CD14-positive monocyte (primary cell): ENCODE data around the gene LAMP1. TPM values are rescaled to one million over a fixed set of nuclear protein-coding genes. Genes with fewer than 3 reads are reported as not detected.
"Not testable (repeated sequence)": the region's sequence is repeated elsewhere in the genome, so short reads cannot be mapped to it uniquely, and the experiment has no call there.

Source experiments
- DNase-seq, 3 donors: peaks; one replicate each; pipeline ENCODE4 v3.0.0-alpha.2; 2011 to 2022
- H2AFZ ChIP-seq: 2 replicates; pipeline ENCODE4 v1.6.0; 2012; ENCODE audit warnings: mild to moderate bottlenecking, low read depth, low read length, inconsistent platforms; ENCODE audit not compliant: insufficient read depth, poor library complexity, severe bottlenecking
- H3K27ac ChIP-seq, 2 donors: 1 replicate in 1 of 2; 2 replicates in 1 of 2; pipeline ENCODE4 v1.5.1; 2012 to 2013; ENCODE audit warnings: low read length in 2 of 2, control low read depth in 1 of 2, inconsistent platforms in 1 of 2, low read depth in 1 of 2, mild to moderate bottlenecking in 1 of 2
- H3K27me3 ChIP-seq, 2 donors: one replicate each; pipeline versions ENCODE4 v1.6.0 to v1.6.1; 2011 to 2013; ENCODE audit warnings: low read length in 2 of 2; ENCODE audit not compliant: control insufficient read depth in 2 of 2, insufficient read depth in 2 of 2
- H3K36me3 ChIP-seq, 2 donors: replicated peaks in 1 of 2; 1 replicate in 1 of 2; 2 replicates in 1 of 2; pipeline versions ENCODE4 v1.5.1 to v1.6.1; 2012 to 2013; ENCODE audit warnings: low read length in 2 of 2, control low read depth in 1 of 2, inconsistent platforms in 1 of 2, mild to moderate bottlenecking in 1 of 2; ENCODE audit not compliant: insufficient read depth in 2 of 2, control insufficient read depth in 1 of 2
- H3K4me1 ChIP-seq, 2 donors: 1 replicate in 1 of 2; 2 replicates in 1 of 2; pipeline versions ENCODE4 v1.5.1 to v1.6.1; 2012 to 2013; ENCODE audit warnings: low read length in 2 of 2, control low read depth in 1 of 2, inconsistent platforms in 1 of 2, mild to moderate bottlenecking in 1 of 2, moderate library complexity in 1 of 2; ENCODE audit not compliant: insufficient read depth in 2 of 2, control insufficient read depth in 1 of 2
- H3K4me2 ChIP-seq: replicated peaks from 2 replicates; pipeline ENCODE3; 2012; ENCODE audit warnings: low read length, moderate library complexity, mild to moderate bottlenecking; ENCODE audit not compliant: poor library complexity, severe bottlenecking; ENCODE audit errors: extremely low read depth
- H3K4me3 ChIP-seq, 3 experiments: fragments of 200-600 bp in 1 of 3; sonication (generic) in 1 of 3; replicated peaks in 1 of 3; 1 replicate in 2 of 3; 2 replicates in 1 of 3; pipeline ENCODE4 v1.5.1; 2011 to 2013; ENCODE audit warnings: low read length in 3 of 3, mild to moderate bottlenecking in 3 of 3, control low read depth in 2 of 3, low read depth in 2 of 3, inconsistent platforms in 1 of 3, moderate library complexity in 1 of 3
- H3K79me2 ChIP-seq: 2 replicates; pipeline ENCODE4 v1.6.0; 2012; ENCODE audit warnings: mild to moderate bottlenecking, control low read depth, inconsistent platforms, low read length, moderate library complexity; ENCODE audit not compliant: insufficient read depth
- H3K9ac ChIP-seq: 2 replicates; pipeline ENCODE4 v1.6.0; 2017; ENCODE audit warnings: low read length, mild to moderate bottlenecking; ENCODE audit not compliant: insufficient read depth, poor library complexity, severe bottlenecking
- H3K9me3 ChIP-seq, 2 donors: replicated peaks in 1 of 2; 1 replicate in 1 of 2; 2 replicates in 1 of 2; pipeline versions ENCODE4 v1.5.1 to v1.6.1; 2012 to 2013; ENCODE audit warnings: low read length in 2 of 2, control low read depth in 1 of 2; ENCODE audit not compliant: control insufficient read depth in 1 of 2, insufficient read depth in 1 of 2
- H4K20me1 ChIP-seq: 2 replicates; pipeline ENCODE4 v1.6.0; 2012; ENCODE audit warnings: mild to moderate bottlenecking, low read length, control low read depth, moderate library complexity; ENCODE audit not compliant: insufficient read depth
- H3K27ac Mint-ChIP-seq, 7 donors: one replicate each; pipeline ENCODE4 v1.8.0; 2020; ENCODE audit warnings: mild to moderate bottlenecking in 7 of 7, mixed read lengths in 7 of 7, moderate library complexity in 6 of 7, inconsistent platforms in 2 of 7
- H3K27me3 Mint-ChIP-seq, 3 donors: one replicate each; pipeline ENCODE4 v1.8.0; 2021 to 2022; ENCODE audit warnings: low read depth in 3 of 3, mild to moderate bottlenecking in 3 of 3, mixed read lengths in 3 of 3, moderate library complexity in 3 of 3, inconsistent platforms in 1 of 3
- H3K36me3 Mint-ChIP-seq, 2 donors: one replicate each; pipeline ENCODE4 v1.8.0; 2020; ENCODE audit warnings: mixed read lengths in 2 of 2, inconsistent platforms in 1 of 2, mild to moderate bottlenecking in 1 of 2
- H3K4me1 Mint-ChIP-seq: one replicate; pipeline ENCODE4 v1.8.0; 2020; ENCODE audit warnings: mild to moderate bottlenecking, mixed read lengths
- H3K4me3 Mint-ChIP-seq, 2 donors: one replicate each; pipeline ENCODE4 v1.8.0; 2020; ENCODE audit warnings: mild to moderate bottlenecking in 2 of 2, mixed read lengths in 2 of 2, moderate library complexity in 1 of 2
- H3K9me3 Mint-ChIP-seq, 7 donors: one replicate each; pipeline ENCODE4 v1.8.0; 2020 to 2022; ENCODE audit warnings: mixed read lengths in 7 of 7, mild to moderate bottlenecking in 6 of 7, moderate library complexity in 6 of 7, inconsistent platforms in 2 of 7
- WGBS: methylation state at CpG from one replicate; pipeline ENCODE4 v1.1.5; 2013; ENCODE audit warnings: missing lambda C conversion rate; ENCODE audit not compliant: insufficient coverage; 5-methylcytosine and 5-hydroxymethylcytosine counted together
- intact Hi-C, 2 donors: fragments of 100-400 bp; cut with micrococcal nuclease; formaldehyde crosslinking; loops; one replicate each; pipeline versions ENCODE4 v1.15.0 to v1.15.1; 2023
- polyA plus RNA-seq, 3 donors: library from polyadenylated mRNA; depleted of rRNA in 1 of 3; unstranded in 2 of 3; stranded (reverse) in 1 of 3; fragments of 300-500 nt in 2 of 3; fragments of >200 nt in 1 of 3; fragmentation: Illumina TruSeq in 2 of 3; gene quantifications; 1 replicate in 2 of 3; 2 replicates in 1 of 3; pipeline ENCODE4 v1.2.3, GENCODE V29; 2012 to 2021
- TF ChIP-seq, protein P1 (sequence below): fragments of 200-600 bp; IDR thresholded peaks from one replicate; pipeline ENCODE4 v1.8.0; 2022; ENCODE audit warnings: antibody characterized with exemption, mild to moderate bottlenecking

The LAMP1 gene
- polyA plus RNA-seq, 3 donors, result 22.0 to 122 (median 24.5) TPM

- no peak overlapping the region for H3K27ac ChIP-seq
- Mint-ChIP-seq H3K9me3 (peaks cover 18 to 41% (median 32%) of the 10 kb centered on the region in 7 donors), H3K4me1 (no peaks in the 10 kb centered on the region), H3K4me3 (no peak overlapping the region), H3K27me3 (peaks cover 0 to 10% (median 3%) of the 10 kb centered on the region in 3 donors), H3K36me3 (no peaks in the 10 kb centered on the region), H3K27ac (no peak overlapping the region)
- intact Hi-C loops, result no loop called here
- DNase-seq, result no peak
- no peak overlapping the region for H3K4me2 ChIP-seq
- H3K79me2 ChIP-seq, result no peaks in the 10 kb centered on the region
- no peaks in the 10 kb centered on the region for H3K4me1 ChIP-seq
- H4K20me1 ChIP-seq, result no peaks in the 10 kb centered on the region
- H3K9me3 ChIP-seq, result peaks cover 22 to 33% of the 10 kb centered on the region in 2 donors
- no peak overlapping the region for H3K9ac ChIP-seq
- 91% methylated on average over 4 of the region's 7 CpGs for WGBS
- H3K4me3 ChIP-seq, result no peak overlapping the region
- H3K36me3 ChIP-seq, result no peaks in the 10 kb centered on the region
- H2AFZ ChIP-seq, result no peak overlapping the region
- no peaks in the 10 kb centered on the region for H3K27me3 ChIP-seq
- TF ChIP-seq, protein P1, sequence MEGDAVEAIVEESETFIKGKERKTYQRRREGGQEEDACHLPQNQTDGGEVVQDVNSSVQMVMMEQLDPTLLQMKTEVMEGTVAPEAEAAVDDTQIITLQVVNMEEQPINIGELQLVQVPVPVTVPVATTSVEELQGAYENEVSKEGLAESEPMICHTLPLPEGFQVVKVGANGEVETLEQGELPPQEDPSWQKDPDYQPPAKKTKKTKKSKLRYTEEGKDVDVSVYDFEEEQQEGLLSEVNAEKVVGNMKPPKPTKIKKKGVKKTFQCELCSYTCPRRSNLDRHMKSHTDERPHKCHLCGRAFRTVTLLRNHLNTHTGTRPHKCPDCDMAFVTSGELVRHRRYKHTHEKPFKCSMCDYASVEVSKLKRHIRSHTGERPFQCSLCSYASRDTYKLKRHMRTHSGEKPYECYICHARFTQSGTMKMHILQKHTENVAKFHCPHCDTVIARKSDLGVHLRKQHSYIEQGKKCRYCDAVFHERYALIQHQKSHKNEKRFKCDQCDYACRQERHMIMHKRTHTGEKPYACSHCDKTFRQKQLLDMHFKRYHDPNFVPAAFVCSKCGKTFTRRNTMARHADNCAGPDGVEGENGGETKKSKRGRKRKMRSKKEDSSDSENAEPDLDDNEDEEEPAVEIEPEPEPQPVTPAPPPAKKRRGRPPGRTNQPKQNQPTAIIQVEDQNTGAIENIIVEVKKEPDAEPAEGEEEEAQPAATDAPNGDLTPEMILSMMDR, result no peak
These were observed 46.6 kb downstream of the LAMP1 start for GRCh38 chr13:113343692-113343968.

GRCh38 chr13:113345486-113345885 lies 48.4 kb downstream of the LAMP1 start:
- TF ChIP-seq, protein P1, result no peak
- Histone ChIP-seq H3K4me1 (no peaks in the 10 kb centered on the region), H2AFZ (no peak overlapping the region), H4K20me1 (no peaks in the 10 kb centered on the region), H3K79me2 (no peaks in the 10 kb centered on the region), H3K9me3 (peaks cover 24 to 35% of the 10 kb centered on the region in 2 donors), H3K9ac (no peak overlapping the region), H3K36me3 (no peaks in the 10 kb centered on the region), H3K4me2 (no peak overlapping the region), H3K4me3 (no peak overlapping the region), H3K27ac (no peak overlapping the region), H3K27me3 (no peaks in the 10 kb centered on the region)
- 98% methylated on average over 9 of the region's 17 CpGs for WGBS
- DNase-seq, result no peak
- Mint-ChIP-seq H3K9me3 (peaks cover 18 to 47% (median 36%) of the 10 kb centered on the region in 7 donors), H3K4me3 (no peak overlapping the region), H3K27ac (no peak overlapping the region), H3K27me3 (peaks cover 0 to 10% (median 3%) of the 10 kb centered on the region in 3 donors), H3K36me3 (no peaks in the 10 kb centered on the region), H3K4me1 (no peaks in the 10 kb centered on the region)
- intact Hi-C loops, result no loop called here

GRCh38 chr13:113347736-113348225 lies 50.7 kb downstream of the LAMP1 start:
- H4K20me1 ChIP-seq, H3K36me3 Mint-ChIP-seq, H2AFZ ChIP-seq, H3K27ac Mint-ChIP-seq, H3K27ac ChIP-seq, H3K36me3 ChIP-seq, H3K4me2 ChIP-seq, H3K4me3 ChIP-seq, H3K4me1 Mint-ChIP-seq, H3K27me3 Mint-ChIP-seq, H3K4me1 ChIP-seq, DNase-seq, H3K27me3 ChIP-seq, H3K79me2 ChIP-seq, H3K4me3 Mint-ChIP-seq, intact Hi-C loops, H3K9ac ChIP-seq: not testable (repeated sequence)
- H3K9me3 ChIP-seq, result peaks cover 24 to 35% of the 10 kb centered on the region in 2 donors
- 97% methylated on average over 18 of the region's 19 CpGs for WGBS
- peaks cover 18 to 47% (median 38%) of the 10 kb centered on the region in 7 donors for H3K9me3 Mint-ChIP-seq
